GM21447 (cell line): Measurements from ENCODE around the gene BPIFB3.

Source experiments
- ATAC-seq: cut with Tn5 transposase; IDR thresholded peaks from one replicate; pipeline ENCODE4 v1.9.1; 2021; ENCODE audit not compliant: unreplicated experiment

Gene BPIFB3

DNA sequence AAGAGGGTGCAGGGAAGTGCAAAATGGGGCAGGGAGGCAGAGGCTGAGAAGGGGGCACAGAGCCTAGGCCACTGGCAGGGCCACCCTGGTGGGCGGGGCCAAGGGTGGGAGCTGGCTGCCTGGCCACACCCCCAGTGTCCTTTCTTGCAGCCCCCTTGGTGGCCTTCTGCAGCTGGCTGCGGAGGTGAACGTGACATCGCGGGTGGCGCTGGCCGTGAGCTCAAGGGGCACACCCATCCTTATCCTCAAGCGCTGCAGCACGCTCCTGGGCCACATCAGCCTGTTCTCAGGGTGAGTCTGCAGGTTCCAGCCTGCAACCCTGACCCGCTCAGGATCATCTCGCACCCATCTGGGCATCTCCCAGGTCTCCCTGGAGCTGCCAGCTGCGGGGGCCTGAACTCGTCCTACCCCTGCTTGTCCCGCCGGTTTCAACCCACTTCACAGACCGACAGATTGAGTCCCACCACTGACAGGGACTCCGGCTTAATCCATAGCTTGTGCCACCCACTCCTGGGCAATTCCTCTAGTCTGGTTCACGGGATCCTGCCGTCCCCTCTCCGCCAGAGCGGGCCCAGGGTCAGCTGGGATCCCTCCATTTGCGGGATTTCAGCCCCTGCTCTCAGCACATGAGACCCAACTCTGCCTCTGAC is 6.2 kb downstream of the BPIFB3 start:
- no peak for ATAC-seq

DNA sequence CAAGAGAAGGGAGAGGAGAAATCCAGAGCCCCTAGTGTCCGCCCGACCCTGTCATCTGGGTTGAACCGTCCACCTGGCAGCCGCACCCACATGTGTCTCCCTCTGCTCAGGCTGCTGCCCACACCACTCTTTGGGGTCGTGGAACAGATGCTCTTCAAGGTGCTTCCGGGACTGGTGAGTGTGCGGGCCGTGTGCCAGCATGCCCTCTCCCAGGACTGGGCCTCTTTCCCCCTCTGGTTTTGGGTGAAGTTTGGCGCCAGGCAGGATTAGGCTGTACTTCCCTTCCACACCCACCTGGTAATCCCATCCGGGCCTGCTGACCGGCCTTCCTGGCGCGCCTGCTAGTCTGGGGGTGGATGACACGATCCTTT is 7.9 kb downstream of the BPIFB3 start:
- ATAC-seq, result no peak

- ATAC-seq, result no peak
These were observed 8.6 kb downstream of the BPIFB3 start for GRCh38 chr20:33062105-33062824.

- no peak for ATAC-seq
These were observed 9.1 kb downstream of the BPIFB3 start for GRCh38 chr20:33062825-33063149.

- ATAC-seq, result no peak
These were observed 9.6 kb downstream of the BPIFB3 start for GRCh38 chr20:33063271-33063670.

DNA sequence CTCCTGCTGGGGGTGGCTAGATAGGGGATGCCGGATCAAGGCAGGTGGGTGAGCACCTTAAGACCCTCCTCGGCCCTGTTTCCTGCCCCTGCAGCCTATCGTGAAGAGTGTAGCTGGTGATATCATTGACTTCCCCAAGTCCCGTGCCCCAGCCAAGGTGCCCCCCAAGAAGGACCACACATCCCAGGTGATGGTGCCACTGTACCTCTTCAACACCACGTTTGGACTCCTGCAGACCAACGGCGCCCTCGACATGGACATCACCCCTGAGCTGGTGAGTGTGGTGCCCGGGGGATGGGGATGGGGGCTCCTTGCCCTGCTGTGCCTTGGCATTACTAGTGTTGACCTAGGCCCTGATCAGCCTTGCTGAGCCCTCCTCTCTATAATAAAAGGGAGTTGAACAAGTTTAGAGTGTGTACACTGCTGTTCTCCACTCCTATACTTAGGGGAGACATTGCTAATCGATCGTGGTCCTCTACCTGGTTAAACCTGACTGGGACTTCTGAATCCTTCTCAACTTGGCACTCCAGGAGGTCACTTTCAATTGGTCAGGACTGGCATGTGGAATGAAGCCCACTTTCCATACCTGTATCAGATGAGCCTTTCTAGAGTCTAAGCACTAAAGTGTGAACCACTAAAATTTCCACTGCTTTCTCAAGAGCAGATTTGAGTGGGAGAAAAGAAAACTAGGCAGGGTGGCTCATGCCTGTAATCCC is 11.0 kb downstream of the BPIFB3 start:
- no peak for ATAC-seq

DNA sequence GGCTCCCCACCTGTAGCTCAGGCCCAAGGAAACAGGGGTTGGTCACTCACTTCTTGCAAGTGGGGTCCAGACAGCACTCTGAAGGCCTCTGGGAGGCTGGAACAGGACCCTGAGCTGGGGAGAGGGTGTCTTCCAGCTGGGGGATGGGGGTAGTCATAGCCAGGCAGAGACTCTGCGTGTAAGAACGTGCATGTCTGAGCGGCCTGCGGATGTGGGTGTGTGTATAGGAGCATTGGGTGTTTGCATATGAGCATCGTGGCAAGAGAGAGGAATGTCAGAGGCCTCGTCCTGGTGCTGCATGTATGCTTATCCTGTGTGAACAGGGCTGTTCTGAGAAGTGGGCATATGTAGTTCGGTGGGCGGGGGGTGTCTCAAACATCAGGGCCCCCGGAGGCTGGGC is 12.1 kb downstream of the BPIFB3 start:
- ATAC-seq, result no peak

DNA sequence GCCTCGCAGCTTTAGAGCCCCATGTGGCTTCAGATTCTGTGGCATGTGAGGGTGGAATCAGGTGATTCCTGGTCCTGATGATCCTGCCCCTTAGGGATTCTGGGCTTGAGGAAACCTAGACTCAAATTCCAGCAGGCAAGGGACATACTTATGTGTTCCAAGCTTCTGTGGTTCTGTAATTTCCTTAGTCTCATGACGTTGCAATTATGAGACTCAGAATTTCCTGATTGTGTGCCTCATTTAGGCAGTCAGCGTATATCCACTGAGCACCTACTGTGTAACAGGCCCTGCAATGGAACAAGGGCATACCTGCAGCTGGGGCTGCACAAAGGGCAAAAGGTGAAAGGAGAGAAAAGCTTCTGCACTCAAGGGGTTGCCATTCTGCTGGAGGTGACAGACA is 14.1 kb downstream of the BPIFB3 start:
- ATAC-seq, result no peak

- ATAC-seq, result no peak
These were observed 14.7 kb downstream of the BPIFB3 start for GRCh38 chr20:33068251-33068939.

- no peak for ATAC-seq
These were observed 16.0 kb downstream of the BPIFB3 start for GRCh38 chr20:33069673-33070072.

DNA sequence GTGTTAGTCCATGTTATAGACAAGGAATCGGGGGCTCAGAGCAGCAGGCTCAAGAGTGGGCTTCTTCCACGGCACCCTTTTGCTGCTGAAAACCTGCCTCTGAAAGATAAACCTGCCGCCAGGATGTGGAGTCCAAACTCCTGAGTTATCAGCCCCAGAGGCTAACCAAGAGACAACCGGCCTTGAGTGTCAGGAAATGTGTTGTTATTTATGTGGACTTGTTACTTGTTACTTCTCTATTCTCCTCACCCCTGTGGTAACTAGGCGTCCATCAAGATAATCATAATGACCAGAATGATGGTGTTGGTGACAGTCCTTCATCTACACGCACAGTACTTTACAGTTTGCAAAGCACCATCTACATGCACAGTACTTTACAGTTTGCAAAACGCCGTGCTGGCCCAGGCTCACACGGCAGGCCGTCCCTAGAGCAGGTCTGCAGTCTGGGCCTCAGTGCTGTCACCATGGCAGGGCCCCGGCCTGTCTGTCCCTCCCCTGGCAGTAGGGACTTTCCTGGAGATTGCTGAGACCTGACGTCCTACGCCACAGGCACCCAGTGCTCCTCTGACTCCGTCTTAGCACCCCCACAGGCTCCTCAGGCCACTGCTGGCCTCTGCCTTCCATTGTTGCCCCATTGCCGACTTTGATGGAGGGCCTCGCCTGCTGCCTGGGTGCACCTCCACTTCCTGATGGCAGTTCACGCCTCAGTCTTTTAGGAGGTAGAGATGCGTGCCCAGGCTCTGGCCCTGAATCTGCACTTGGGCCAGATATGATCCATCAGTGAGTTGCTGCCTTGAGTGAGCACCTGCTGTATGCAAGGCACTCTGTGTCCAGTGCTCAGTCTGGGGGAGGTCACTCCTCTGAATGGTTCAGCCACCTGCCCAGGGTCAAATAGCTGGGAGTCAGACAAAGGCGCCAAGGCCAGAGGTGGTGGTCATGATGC is 16.7 kb downstream of the BPIFB3 start:
- ATAC-seq, result no peak

- no peak for ATAC-seq
These were observed 17.5 kb downstream of the BPIFB3 start for GRCh38 chr20:33071198-33071597.

GRCh38 chr20:33072362-33072761 is 18.7 kb downstream of the BPIFB3 start:
- no peak for ATAC-seq

DNA sequence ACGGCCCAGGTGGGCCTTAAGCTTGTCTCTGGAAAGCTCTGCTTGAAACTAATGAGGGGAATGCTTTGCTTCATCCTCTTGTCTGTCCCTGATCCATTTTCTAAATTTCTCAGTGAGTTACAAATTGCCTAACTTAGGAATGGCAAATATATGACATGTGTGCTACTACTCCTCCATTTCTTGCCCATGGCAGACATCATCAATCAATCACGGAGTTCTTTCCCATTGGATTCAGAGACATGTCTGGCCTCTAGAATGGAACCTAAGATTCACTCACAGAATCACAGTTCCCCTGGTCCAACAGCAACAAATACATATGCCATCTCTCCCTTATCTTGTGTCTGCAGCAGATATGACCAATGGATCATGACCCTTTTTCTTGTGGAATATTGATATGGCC is 19.1 kb downstream of the BPIFB3 start:
- ATAC-seq, result no peak

DNA sequence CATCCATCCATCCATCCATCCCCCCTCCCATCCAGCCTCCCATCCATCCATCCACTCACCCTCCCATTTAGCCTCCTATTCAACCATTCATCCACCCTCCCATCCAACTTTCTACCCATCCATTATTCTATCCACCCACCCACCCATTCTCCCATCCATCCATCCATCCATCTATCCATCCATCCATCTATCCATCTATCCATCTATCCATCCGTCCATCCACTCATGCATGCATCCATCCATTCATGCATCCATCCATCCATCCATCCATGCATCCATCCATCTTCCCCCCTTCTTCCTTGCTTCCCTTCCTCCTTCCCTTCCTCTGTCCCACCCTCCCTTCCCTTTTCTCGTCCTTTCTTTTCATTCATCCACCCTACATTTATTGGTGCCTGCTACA is 21.0 kb downstream of the BPIFB3 start:
- ATAC-seq, result no peak

GRCh38 chr20:33075281-33075680 is 21.6 kb downstream of the BPIFB3 start:
- ATAC-seq, result no peak

DNA sequence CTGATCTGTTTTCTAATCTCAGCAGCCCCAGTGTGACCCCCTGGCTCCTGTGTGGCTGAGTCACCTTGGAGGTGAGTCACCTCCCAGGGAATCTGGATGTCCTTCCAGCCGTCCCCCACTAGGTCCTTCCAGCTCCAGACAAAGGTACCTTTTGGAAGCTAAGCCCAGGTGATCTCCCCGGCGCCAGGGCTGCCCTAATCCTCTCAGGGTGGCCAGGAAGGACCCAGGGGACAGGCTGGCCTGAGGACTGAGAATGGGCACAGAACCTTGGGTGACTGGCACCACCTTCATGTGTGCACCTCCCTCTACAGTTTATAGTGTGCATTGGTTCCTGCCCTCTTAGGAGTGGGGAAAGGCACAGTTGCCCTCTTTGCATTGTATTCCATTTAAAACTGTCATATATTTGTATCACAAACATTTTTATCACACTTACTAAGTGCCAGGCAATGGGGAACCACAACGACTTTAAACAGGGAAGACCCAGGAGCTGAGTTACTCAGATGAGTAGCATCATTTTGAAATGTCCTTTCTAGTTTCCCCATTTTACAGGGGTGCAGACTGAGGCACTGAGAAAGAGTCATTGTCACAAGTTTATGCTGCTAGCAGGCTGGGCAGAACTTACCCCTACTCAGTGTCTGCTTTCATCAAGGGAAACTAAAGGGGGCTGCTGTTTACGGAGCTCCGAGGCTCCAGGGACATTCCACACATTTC is 23.1 kb downstream of the BPIFB3 start:
- no peak for ATAC-seq

DNA sequence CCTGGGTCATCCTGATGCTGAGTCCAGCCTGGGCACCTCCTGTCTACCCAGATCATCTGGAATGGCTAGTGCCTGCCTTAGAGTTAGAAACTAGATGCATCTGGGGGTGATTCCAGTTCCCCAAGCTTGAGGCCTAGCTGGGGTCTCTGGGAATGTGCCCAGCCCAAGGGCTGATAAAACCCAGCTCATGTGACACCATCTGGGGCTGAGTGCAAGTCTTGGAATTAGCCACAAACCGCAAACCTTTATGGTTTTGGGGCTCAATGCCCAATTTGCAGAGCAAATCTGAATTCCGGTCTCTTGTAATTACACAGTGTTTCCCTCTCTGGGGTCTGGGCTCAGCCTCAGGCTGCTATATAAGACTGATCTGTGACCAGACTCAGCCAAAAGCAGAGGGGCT is 25.6 kb downstream of the BPIFB3 start, which contains the start of gene BPIFB4:
Gene BPIFB4, plus strand, starts transcription at position 385 of the 400 bp plus-strand sequence. CDS start 1,884 bp downstream, outside the sequence.
- ATAC-seq, result no peak

DNA sequence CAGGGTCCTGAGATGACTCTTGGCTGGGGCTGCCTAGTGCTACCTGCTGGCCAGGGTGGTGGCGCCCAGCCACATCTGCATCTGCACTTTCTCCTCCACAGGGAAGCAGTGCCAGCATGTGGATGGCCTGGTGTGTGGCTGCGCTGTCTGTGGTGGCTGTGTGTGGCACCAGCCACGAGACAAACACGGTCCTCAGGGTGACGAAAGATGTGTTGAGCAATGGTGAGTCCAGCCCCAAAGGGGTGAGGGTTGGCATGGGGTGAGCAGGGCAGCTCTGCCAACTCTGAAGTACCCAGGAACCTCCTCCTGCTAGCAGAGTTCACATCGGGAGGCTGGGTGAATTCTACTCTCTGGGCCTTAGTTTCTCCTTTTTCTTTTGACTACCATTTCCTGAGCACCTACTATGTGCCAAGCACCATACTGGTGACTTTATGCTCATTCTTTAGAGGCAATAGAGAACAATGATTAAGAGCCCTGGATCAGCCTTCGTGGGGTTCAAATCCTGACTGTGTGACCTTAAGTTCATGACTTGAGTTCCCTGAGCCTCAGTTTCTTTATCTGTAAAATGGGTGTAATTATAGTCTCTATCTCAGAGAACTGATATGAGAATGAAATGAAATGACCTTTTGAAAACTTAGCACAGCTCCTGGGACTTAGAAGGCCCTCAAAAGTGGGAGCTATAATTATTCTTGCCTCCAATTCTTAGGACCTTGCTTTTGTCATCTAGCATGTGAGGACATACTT is 27.9 kb downstream of the BPIFB3 start:
- no peak for ATAC-seq
